ENCODE measurements around the gene UQCRHL. TPM values are rescaled to one million over a fixed set of nuclear protein-coding genes. Genes with fewer than 3 reads are reported as not detected.

The UQCRHL gene
- total and polyA plus RNA-seq, 2 of the 8 experiments (the other 6 are each of a cell fraction or from before 2014, with no cell fraction given) = 3.7 to 3.9 TPM

DNA sequence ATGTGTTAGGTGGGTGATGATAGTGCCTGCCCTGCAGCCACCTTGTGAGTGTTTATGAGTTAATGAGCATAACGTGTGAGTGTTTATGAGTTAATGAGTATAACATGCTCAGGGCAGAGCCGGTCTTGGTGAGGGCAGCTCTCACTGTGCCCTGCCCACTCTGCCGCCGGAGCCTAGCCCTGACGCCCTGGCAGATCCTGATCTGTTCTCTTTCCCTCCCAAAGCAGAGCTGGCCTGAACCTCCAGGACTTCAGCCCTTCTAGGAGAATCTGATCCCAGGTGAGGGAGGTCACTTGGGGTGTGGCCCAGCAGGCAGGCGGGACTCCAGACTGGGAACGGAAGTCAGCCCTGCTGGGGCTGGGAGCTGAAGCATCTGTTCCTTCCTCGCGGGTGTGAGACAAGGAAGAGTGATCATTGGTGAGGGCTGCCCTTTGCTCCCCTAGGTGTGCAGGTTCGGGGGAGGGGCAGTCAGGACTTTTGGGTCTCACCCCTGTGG is 43.1 kb downstream of the UQCRHL start:
- CTCF ChIA-PET (ENCODE audit: partially characterized antibody) = interaction anchor here (1.0 to 2.7 kb wide), 2 partner anchors 28 to 38 kb away, joined by 6 to 13 read pairs; no protein-coding TSS in a partner anchor
- TF ChIP-seq SIN3A (conservative IDR thresholded peaks at IDR 0.05 in 1 of 2, IDR thresholded peaks at IDR 0.05 in 1 of 2; ENCODE audit: low read depth in 1 of 2, low read length in 2 of 2) = no peak
- TF ChIP-seq PHF8 (conservative IDR thresholded peaks at IDR 0.05; ENCODE audit: low read depth, low read length) = no peak
- TF ChIP-seq JUN (IDR thresholded peaks at IDR 0.05; ENCODE audit: low read depth, low read length) = no peak
- TF ChIP-seq ASH2L (IDR thresholded peaks at IDR 0.05; ENCODE audit: low read length) = no peak
- no peak for TF ChIP-seq ZNF274 (IDR thresholded peaks at IDR 0.05; ENCODE audit: borderline replicate concordance, extremely low read depth, low read length)

More for the DNA sequence above, 43.1 kb downstream of the UQCRHL start:
- Histone ChIP-seq H3K4ac (replicated peaks; ENCODE audit: insufficient read length, low read depth, low read length) (no peak overlapping the region), H2BK120ac (replicated peaks; ENCODE audit: low read depth, low read length) (no peak overlapping the region), H3K79me1 (ENCODE audit: low read depth, low read length) (peaks cover 17% of the 10 kb centered on the region), H3K4me3 (ENCODE audit: extremely low read depth in 1 of 4, insufficient read depth in 2 of 4, low read depth in 3 of 4, low read length in 4 of 4) (no peak overlapping the region), H2AK5ac (ENCODE audit: low read depth, low read length) (no peak overlapping the region), H3K27me3 (replicated peaks in 1 of 4; ENCODE audit: control insufficient read depth in 3 of 4, extremely low read depth in 1 of 4, insufficient read depth in 3 of 4, low read length in 3 of 4) (no peaks in the 10 kb centered on the region), H3K9me3 (ENCODE audit: insufficient read depth in 2 of 2, low read depth in 1 of 2, low read length in 1 of 2) (no peaks in the 10 kb centered on the region), H4K5ac (ENCODE audit: insufficient read length, low read depth, low read length) (no peak overlapping the region), H2BK5ac (ENCODE audit: low read depth, low read length) (no peak overlapping the region), H3K4me1 (replicated peaks in 1 of 4; ENCODE audit: control insufficient read depth in 3 of 4, insufficient read depth in 4 of 4, low read length in 3 of 4) (peaks cover 0 to 9% (median 8%) of the 10 kb centered on the region in 4 experiments; a peak in 6 of 7 replicates), H4K8ac (ENCODE audit: extremely low read depth, insufficient read depth, low read length) (no peak overlapping the region; the same call in 1 of the 2 replicates), H3K14ac (ENCODE audit: insufficient read length) (no peak overlapping the region), H2BK15ac (ENCODE audit: low read length) (no peak overlapping the region), H3K56ac (replicated peaks; ENCODE audit: insufficient read length, low read depth, low read length) (no peak overlapping the region), H3K23ac (ENCODE audit: insufficient read length) (no peak overlapping the region), H2BK20ac (ENCODE audit: low read length) (no peak overlapping the region), H2AFZ (ENCODE audit: low read length) (no peak overlapping the region), H3K79me2 (ENCODE audit: control insufficient read depth in 1 of 2, insufficient read depth in 2 of 2, low read length in 2 of 2) (peaks cover 0 to 44% of the 10 kb centered on the region in 2 experiments; a peak in 2 of 4 replicates), H4K91ac (replicated peaks; ENCODE audit: insufficient read length, low read length) (no peak overlapping the region), H2BK12ac (ENCODE audit: low read depth, low read length) (no peak overlapping the region), H3K36me3 (ENCODE audit: control insufficient read depth in 2 of 4, insufficient read depth in 4 of 4, low read length in 3 of 4) (peaks cover 13 to 49% (median 25%) of the 10 kb centered on the region in 4 experiments; a peak in 7 of 8 replicates), H3K18ac (ENCODE audit: extremely low read depth, low read length) (no peak overlapping the region), H3K4me2 (ENCODE audit: insufficient read depth in 1 of 2, low read depth in 2 of 2, low read length in 2 of 2) (no peak overlapping the region), H3K23me2 (ENCODE audit: low read depth, low read length) (peaks cover 2% of the 10 kb centered on the region; the same call in 1 of the 2 replicates), H4K20me1 (replicated peaks in 1 of 2; ENCODE audit: control insufficient read depth in 1 of 2, insufficient read depth in 2 of 2, low read length in 2 of 2) (peaks cover 10 to 19% of the 10 kb centered on the region in 2 experiments), H3K27ac (ENCODE audit: low read depth, low read length) (no peak overlapping the region; the same call in 1 of the 2 replicates), H3K9ac (replicated peaks in 1 of 4; ENCODE audit: extremely low read depth in 1 of 4, low read depth in 3 of 4, low read length in 3 of 4) (no peak overlapping the region)
- 92% methylated on average over 10 of the region's 10 CpGs; no CpG with 5 or more reads in 1 of the 2 experiments for WGBS, 2 experiments (ENCODE audit: extremely low coverage in 1 of 2, insufficient coverage in 1 of 2, insufficient read length in 1 of 2, insufficient replicate concordance in 2 of 2, low coverage in 1 of 2, low lambda C conversion rate in 2 of 2, missing lambda C conversion rate in 1 of 2)
- FAIRE-seq (no peak), DNase-seq (ENCODE audit: low read depth in 1 of 2, low spot score in 2 of 2) (no peak)
- POLR2A ChIA-PET (ENCODE audit: partially characterized antibody) = interaction anchor here (0.7 to 4.9 kb wide), 7 partner anchors 11 to 40 kb away, joined by 3 to 33 read pairs (median 3); no protein-coding TSS in a partner anchor

Measured in H1 (cell line).